ENCODE measurements around the gene PLXNC1.
"Not testable (repeated sequence)": the region's sequence is repeated elsewhere in the genome, so short reads cannot be mapped to it uniquely, and the experiment has no call there.

The PLXNC1 gene

GRCh38 chr12:94284046-94284445, 135.7 kb downstream of the PLXNC1 start:
- in situ Hi-C loops (cut with HindIII; ENCODE audit: low sequenced_read_pairs) = no loop called here

- in situ Hi-C loops (cut with HindIII; ENCODE audit: low sequenced_read_pairs) = no loop called here
Observed at GRCh38 chr12:94284859-94285258, 136.5 kb downstream of the PLXNC1 start.

GRCh38 chr12:94285943-94286582, 137.7 kb downstream of the PLXNC1 start:
- in situ Hi-C loops (cut with HindIII; ENCODE audit: low sequenced_read_pairs) = no loop called here

GRCh38 chr12:94286583-94287244, 138.3 kb downstream of the PLXNC1 start:
- in situ Hi-C loops (cut with HindIII; ENCODE audit: low sequenced_read_pairs) = no loop called here

- in situ Hi-C loops (cut with HindIII; ENCODE audit: low sequenced_read_pairs) = no loop called here
Observed at GRCh38 chr12:94287245-94287628, 138.9 kb downstream of the PLXNC1 start.

GRCh38 chr12:94289461-94290312, 141.3 kb downstream of the PLXNC1 start:
- in situ Hi-C loops (cut with HindIII; ENCODE audit: low sequenced_read_pairs) = no loop called here

GRCh38 chr12:94290353-94290752, 142.0 kb downstream of the PLXNC1 start:
- in situ Hi-C loops (cut with HindIII; ENCODE audit: low sequenced_read_pairs) = no loop called here

- in situ Hi-C loops (cut with HindIII; ENCODE audit: low sequenced_read_pairs) = no loop called here
Observed at GRCh38 chr12:94297096-94297699, 148.8 kb downstream of the PLXNC1 start.

- in situ Hi-C loops (cut with HindIII; ENCODE audit: low sequenced_read_pairs) = no loop called here
Observed at GRCh38 chr12:94297876-94298505, 149.6 kb downstream of the PLXNC1 start.

- in situ Hi-C loops (cut with HindIII; ENCODE audit: low sequenced_read_pairs) = no loop called here
Observed at GRCh38 chr12:94299846-94300245, 151.5 kb downstream of the PLXNC1 start.

GRCh38 chr12:94304012-94304411, 155.6 kb downstream of the PLXNC1 start:
- in situ Hi-C loops (cut with HindIII; ENCODE audit: low sequenced_read_pairs) = no loop called here

- in situ Hi-C loops (cut with HindIII; ENCODE audit: low sequenced_read_pairs) = no loop called here
Observed at GRCh38 chr12:94304566-94305061, 156.2 kb downstream of the PLXNC1 start.

- in situ Hi-C loops (cut with HindIII; ENCODE audit: low sequenced_read_pairs) = no loop called here
Observed at GRCh38 chr12:94305130-94305957, 157.0 kb downstream of the PLXNC1 start.

- in situ Hi-C loops (cut with HindIII; ENCODE audit: low sequenced_read_pairs) = no loop called here
Observed at GRCh38 chr12:94308612-94309011, 160.2 kb downstream of the PLXNC1 start.

- in situ Hi-C loops (cut with HindIII; ENCODE audit: low sequenced_read_pairs) = no loop called here
Observed at GRCh38 chr12:94309373-94309772, 161.0 kb downstream of the PLXNC1 start.

- in situ Hi-C loops (cut with HindIII; ENCODE audit: low sequenced_read_pairs) = no loop called here
Observed at GRCh38 chr12:94312378-94312777, 164.0 kb downstream of the PLXNC1 start.

GRCh38 chr12:94316600-94316999, 168.2 kb downstream of the PLXNC1 start:
- in situ Hi-C loops (cut with HindIII; ENCODE audit: low sequenced_read_pairs) = not testable (repeated sequence)

- in situ Hi-C loops (cut with HindIII; ENCODE audit: low sequenced_read_pairs) = no loop called here
Observed at GRCh38 chr12:94318181-94318580, 169.8 kb downstream of the PLXNC1 start.

- in situ Hi-C loops (cut with HindIII; ENCODE audit: low sequenced_read_pairs) = no loop called here
Observed at GRCh38 chr12:94320109-94320508, 171.7 kb downstream of the PLXNC1 start.

- in situ Hi-C loops (cut with HindIII; ENCODE audit: low sequenced_read_pairs) = no loop called here
Observed at GRCh38 chr12:94322346-94322745, 174.0 kb downstream of the PLXNC1 start.
